Right atrium auricular region (tissue), 2 donors: ENCODE data around the gene HSPBAP1. TPM values are rescaled to one million over a fixed set of nuclear protein-coding genes. Genes with fewer than 3 reads are reported as not detected.

Experiments
- DNase-seq: peaks from one replicate; pipeline ENCODE4 v3.0.0-alpha.2; 2019; ENCODE audit warnings: low spot score
- H3K27ac ChIP-seq, 2 donors: fragments of 200-600 bp; sonication (generic); 1 replicate in 1 of 2; 2 replicates in 1 of 2; pipeline ENCODE4 v1.5.1; 2016 to 2019
- H3K27me3 ChIP-seq, 2 donors: fragments of 200-600 bp; sonication (generic); one replicate each; pipeline versions ENCODE4 v1.5.1 to v1.6.0; 2017 to 2019
- H3K36me3 ChIP-seq: fragments of 200-600 bp; sonication (generic); one replicate; pipeline ENCODE4 v1.5.1; 2016
- H3K4me1 ChIP-seq, 2 donors: fragments of 200-600 bp; sonication (generic); one replicate each; pipeline versions ENCODE4 v1.5.1 to v1.6.0; 2017 to 2019
- H3K4me3 ChIP-seq, 2 donors: fragments of 200-600 bp; sonication (generic); 1 replicate in 1 of 2; 2 replicates in 1 of 2; pipeline ENCODE4 v1.5.1; 2017 to 2019; ENCODE audit warnings: mild to moderate bottlenecking in 1 of 2, moderate library complexity in 1 of 2
- H3K9me3 ChIP-seq, 2 donors: fragments of 200-600 bp; sonication (generic); one replicate each; pipeline ENCODE4 v1.5.1; 2019
- total RNA-seq, 2 donors: library from RNA; depleted of rRNA; stranded (reverse); fragments of >200 nt; gene quantifications; one replicate each; pipeline ENCODE4 v1.1.0, GENCODE V29; 2016
- TF ChIP-seq, protein P1 (sequence below), 2 donors: fragments of 200-600 bp; sonication (generic); IDR thresholded peaks; one replicate each; pipeline ENCODE4 v1.5.1; 2019; ENCODE audit warnings: antibody characterized with exemption in 2 of 2

HSPBAP1 gene
- total RNA-seq, 2 donors from 2014 or later = 3.0 to 4.0 TPM

- no peaks in the 10 kb centered on the region for H3K4me1 ChIP-seq
- H3K36me3 ChIP-seq = peaks cover 26% of the 10 kb centered on the region
- H3K27ac ChIP-seq = no peak overlapping the region
- no peak for DNase-seq
- H3K27me3 ChIP-seq = no peaks in the 10 kb centered on the region
- TF ChIP-seq, protein P1, sequence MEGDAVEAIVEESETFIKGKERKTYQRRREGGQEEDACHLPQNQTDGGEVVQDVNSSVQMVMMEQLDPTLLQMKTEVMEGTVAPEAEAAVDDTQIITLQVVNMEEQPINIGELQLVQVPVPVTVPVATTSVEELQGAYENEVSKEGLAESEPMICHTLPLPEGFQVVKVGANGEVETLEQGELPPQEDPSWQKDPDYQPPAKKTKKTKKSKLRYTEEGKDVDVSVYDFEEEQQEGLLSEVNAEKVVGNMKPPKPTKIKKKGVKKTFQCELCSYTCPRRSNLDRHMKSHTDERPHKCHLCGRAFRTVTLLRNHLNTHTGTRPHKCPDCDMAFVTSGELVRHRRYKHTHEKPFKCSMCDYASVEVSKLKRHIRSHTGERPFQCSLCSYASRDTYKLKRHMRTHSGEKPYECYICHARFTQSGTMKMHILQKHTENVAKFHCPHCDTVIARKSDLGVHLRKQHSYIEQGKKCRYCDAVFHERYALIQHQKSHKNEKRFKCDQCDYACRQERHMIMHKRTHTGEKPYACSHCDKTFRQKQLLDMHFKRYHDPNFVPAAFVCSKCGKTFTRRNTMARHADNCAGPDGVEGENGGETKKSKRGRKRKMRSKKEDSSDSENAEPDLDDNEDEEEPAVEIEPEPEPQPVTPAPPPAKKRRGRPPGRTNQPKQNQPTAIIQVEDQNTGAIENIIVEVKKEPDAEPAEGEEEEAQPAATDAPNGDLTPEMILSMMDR (IDR thresholded peaks at IDR 0.05) = no peak
- H3K9me3 ChIP-seq = no peaks in the 10 kb centered on the region
- H3K4me3 ChIP-seq = no peak overlapping the region
Observed at GRCh38 chr3:122690096-122690495, 103.5 kb downstream of the HSPBAP1 start.

Other genes starting within 250 kb of the HSPBAP1 start
- 10 to 100 TPM in 1 of 2 donors, 1 to 10 TPM in 1; 9.2 to 14.5 TPM for gene PARP9, start 229.5 kb downstream of the HSPBAP1 start, total RNA-seq
- 10 to 100 TPM in 1 of 2 donors, 1 to 10 TPM in 1; 8.6 to 12.1 TPM for gene DTX3L, start 229.5 kb downstream of the HSPBAP1 start, total RNA-seq
- 1 to 10 TPM; 1.1 to 1.7 TPM for gene PARP15, start 216.2 kb downstream of the HSPBAP1 start, total RNA-seq
- 10 to 100 TPM in 1 of 2 donors, 1 to 10 TPM in 1; 9.5 to 13.5 TPM for gene PARP14, start 113.0 kb downstream of the HSPBAP1 start, total RNA-seq
- gene SLC49A4, start 1.2 kb upstream of the HSPBAP1 start, total RNA-seq = 10 to 100 TPM; 22.9 to 25.7 TPM
- gene SEMA5B, start 233.9 kb upstream of the HSPBAP1 start, total RNA-seq = 1 to 10 TPM in 1 of 2 donors, under 1 TPM in 1; 0.51 to 3.5 TPM